GM12873 (cell line): Measurements from ENCODE around the gene KCNK5.

Source experiments
- CTCF ChIP-seq: IDR thresholded peaks from 2 replicates; pipeline ENCODE4 v1.5.1; 2012; ENCODE audit warnings: low read depth, mild to moderate bottlenecking, moderate library complexity, low read length, control low read depth; ENCODE audit not compliant: insufficient read depth; ENCODE audit errors: missing control alignments

KCNK5 gene

DNA sequence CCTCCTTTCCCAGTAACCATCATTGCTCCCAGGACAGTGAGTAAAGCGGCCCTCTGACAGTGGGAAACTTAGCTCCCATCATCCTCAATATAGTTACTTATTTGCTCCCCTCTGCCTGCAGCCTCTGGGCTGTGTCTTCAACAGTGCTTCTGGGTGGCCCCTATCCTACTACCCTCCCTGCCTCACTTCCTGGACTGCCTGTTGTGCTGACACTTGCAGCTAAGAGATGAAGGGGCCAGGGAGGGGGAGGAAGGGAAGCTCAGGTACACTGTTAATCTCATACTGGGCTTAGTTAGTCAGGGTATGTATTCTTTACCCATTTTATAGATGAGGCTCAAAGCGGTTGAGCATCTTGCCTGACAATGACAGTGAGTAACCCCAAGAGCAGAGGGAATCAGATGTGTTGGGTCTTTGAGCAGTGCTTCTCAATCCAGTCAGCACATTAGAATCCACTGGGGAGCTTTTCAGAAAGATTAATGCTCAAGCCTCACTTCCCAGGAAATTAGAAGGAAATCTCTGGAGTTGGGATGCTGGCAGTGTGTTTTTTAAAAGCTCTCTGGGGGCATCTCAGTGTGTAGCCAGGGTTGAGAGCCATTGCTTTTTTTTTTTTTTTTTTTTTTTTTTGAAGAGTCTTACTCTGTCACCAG, 27.1 kb upstream of the KCNK5 start:
- no peak for TF ChIP-seq CTCF

GRCh38 chr6:39254999-39255535, 25.8 kb upstream of the KCNK5 start:
- no peak for TF ChIP-seq CTCF

- no peak for TF ChIP-seq CTCF
Measured at GRCh38 chr6:39251406-39251805, 22.1 kb upstream of the KCNK5 start.

GRCh38 chr6:39250507-39250906, 21.2 kb upstream of the KCNK5 start:
- no peak for TF ChIP-seq CTCF

- no peak for TF ChIP-seq CTCF
Measured at GRCh38 chr6:39249278-39249677, 20.0 kb upstream of the KCNK5 start.

DNA sequence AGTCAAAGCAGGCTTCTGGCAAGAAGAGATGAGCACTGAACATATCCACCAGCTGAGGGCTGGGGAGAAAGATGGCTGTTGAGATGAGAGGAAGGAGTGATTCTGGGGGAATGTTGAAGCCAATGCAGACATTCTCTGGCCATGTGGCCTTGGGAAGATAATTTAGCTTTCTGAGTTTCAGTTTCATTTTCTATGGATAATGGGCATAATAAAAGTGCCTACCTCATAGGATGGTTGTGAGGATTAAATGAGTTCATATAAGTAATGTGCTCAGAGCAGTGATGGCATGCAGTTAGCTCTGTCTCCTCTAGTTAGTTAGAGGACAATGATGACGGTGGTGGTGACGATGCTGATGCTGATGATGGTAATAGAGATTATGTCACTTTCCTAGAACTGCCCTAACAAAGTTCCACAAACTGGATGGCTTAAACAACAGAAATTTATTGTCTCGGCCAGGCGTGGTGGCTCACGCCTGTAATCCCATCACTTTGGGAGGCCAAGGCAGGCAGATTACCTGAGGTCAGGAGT, 18.5 kb upstream of the KCNK5 start:
- no peak for TF ChIP-seq CTCF

DNA sequence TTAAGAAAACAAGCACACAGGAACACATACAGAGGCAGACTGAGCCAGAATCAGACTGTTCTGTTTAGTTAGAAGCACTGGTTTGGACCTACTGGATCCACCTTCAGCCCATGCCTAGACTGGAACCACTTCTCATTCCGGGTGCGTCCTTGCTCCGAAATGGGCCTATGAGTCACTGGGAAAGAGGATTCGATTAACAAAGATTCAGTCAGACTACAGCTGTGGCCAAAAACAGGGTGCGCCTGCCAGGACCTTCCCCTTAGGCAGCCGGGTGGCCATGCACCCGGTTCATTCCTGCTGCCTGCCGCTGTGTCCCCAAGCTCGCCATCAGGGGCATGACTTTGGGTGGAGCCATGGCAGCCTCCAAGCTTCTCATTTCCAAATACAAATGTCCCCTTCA, 14.5 kb upstream of the KCNK5 start:
- TF ChIP-seq CTCF: no peak
